ENCODE data around the gene KIAA0825.

The KIAA0825 gene

GRCh38 chr5:94366811-94367210, 251.6 kb downstream of the KIAA0825 start:
- in situ Hi-C loops (cut with HindIII; ENCODE audit: low sequenced_read_pairs) = no loop called here
- TF ChIP-seq CTCF (IDR thresholded peaks at IDR 0.05; ENCODE audit: low read depth, low read length, missing control alignments) = no peak
- no peak overlapping the region for H3K4me3 ChIP-seq (ENCODE audit: low read depth, low read length)
- DNase-seq (ENCODE audit: low read depth) = no peak

GRCh38 chr5:94362857-94363256, 255.5 kb downstream of the KIAA0825 start:
- DNase-seq (ENCODE audit: low read depth) = no peak

GRCh38 chr5:94361832-94362796, 256.3 kb downstream of the KIAA0825 start:
- DNase-seq (ENCODE audit: low read depth) = no peak
- TF ChIP-seq CTCF (IDR thresholded peaks at IDR 0.05; ENCODE audit: low read depth, low read length, missing control alignments) = no peak
- no peak overlapping the region for H3K4me3 ChIP-seq (ENCODE audit: low read depth, low read length)
- in situ Hi-C loops (cut with HindIII; ENCODE audit: low sequenced_read_pairs) = no loop called here

More at GRCh38 chr5:94362857-94363256, 255.5 kb downstream of the KIAA0825 start:
- in situ Hi-C loops (cut with HindIII; ENCODE audit: low sequenced_read_pairs) = no loop called here
- no peak for TF ChIP-seq CTCF (IDR thresholded peaks at IDR 0.05; ENCODE audit: low read depth, low read length, missing control alignments)
- H3K4me3 ChIP-seq (ENCODE audit: low read depth, low read length) = no peak overlapping the region

GRCh38 chr5:94361161-94361560, 257.2 kb downstream of the KIAA0825 start:
- in situ Hi-C loops (cut with HindIII; ENCODE audit: low sequenced_read_pairs) = no loop called here
- no peak for TF ChIP-seq CTCF (IDR thresholded peaks at IDR 0.05; ENCODE audit: low read depth, low read length, missing control alignments)
- H3K4me3 ChIP-seq (ENCODE audit: low read depth, low read length) = no peak overlapping the region
- DNase-seq (ENCODE audit: low read depth) = no peak

GRCh38 chr5:94360382-94361130, 257.8 kb downstream of the KIAA0825 start:
- no peak for TF ChIP-seq CTCF (IDR thresholded peaks at IDR 0.05; ENCODE audit: low read depth, low read length, missing control alignments)
- DNase-seq (ENCODE audit: low read depth) = no peak
- in situ Hi-C loops (cut with HindIII; ENCODE audit: low sequenced_read_pairs) = no loop called here
- no peak overlapping the region for H3K4me3 ChIP-seq (ENCODE audit: low read depth, low read length)

GRCh38 chr5:94359880-94360279, 258.5 kb downstream of the KIAA0825 start:
- TF ChIP-seq CTCF (IDR thresholded peaks at IDR 0.05; ENCODE audit: low read depth, low read length, missing control alignments) = no peak
- H3K4me3 ChIP-seq (ENCODE audit: low read depth, low read length) = no peak overlapping the region
- in situ Hi-C loops (cut with HindIII; ENCODE audit: low sequenced_read_pairs) = no loop called here
- DNase-seq (ENCODE audit: low read depth) = no peak
